ENCODE data around the gene HDAC4.

DNA sequence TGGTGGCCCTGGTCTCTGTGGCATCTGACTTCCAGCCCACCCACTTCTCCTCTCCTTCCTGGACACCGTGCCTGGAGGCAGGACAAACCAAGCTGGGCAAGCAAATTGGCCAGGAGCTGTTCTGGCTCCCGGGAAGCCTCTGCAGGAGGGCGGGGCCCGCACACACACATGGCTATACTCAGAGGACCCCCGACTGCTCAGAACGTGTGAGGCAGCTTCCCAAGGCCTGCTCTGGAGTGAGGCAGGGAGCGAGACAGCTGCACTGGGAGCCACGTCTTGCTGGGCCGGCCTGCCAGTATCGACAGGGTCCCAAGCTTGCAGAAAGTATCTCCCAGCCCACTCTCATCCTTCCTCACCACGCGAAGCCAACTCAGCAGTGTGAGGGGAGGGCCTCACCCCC lies 295.6 kb downstream of the HDAC4 start:
- TF ChIP-seq, protein P1, sequence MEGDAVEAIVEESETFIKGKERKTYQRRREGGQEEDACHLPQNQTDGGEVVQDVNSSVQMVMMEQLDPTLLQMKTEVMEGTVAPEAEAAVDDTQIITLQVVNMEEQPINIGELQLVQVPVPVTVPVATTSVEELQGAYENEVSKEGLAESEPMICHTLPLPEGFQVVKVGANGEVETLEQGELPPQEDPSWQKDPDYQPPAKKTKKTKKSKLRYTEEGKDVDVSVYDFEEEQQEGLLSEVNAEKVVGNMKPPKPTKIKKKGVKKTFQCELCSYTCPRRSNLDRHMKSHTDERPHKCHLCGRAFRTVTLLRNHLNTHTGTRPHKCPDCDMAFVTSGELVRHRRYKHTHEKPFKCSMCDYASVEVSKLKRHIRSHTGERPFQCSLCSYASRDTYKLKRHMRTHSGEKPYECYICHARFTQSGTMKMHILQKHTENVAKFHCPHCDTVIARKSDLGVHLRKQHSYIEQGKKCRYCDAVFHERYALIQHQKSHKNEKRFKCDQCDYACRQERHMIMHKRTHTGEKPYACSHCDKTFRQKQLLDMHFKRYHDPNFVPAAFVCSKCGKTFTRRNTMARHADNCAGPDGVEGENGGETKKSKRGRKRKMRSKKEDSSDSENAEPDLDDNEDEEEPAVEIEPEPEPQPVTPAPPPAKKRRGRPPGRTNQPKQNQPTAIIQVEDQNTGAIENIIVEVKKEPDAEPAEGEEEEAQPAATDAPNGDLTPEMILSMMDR (IDR thresholded peaks at IDR 0.05; ENCODE audit: poor library complexity), result no peak
- no peak for TF ChIP-seq EZH2phosphoT487 (IDR thresholded peaks at IDR 0.05; ENCODE audit: low read depth, severe bottlenecking, unreplicated experiment)
